ENCODE measurements around the gene BTBD18.

- TF ChIP-seq EP300 (IDR thresholded peaks at IDR 0.05) = no peak
- no peak for TF ChIP-seq CTCF (IDR thresholded peaks at IDR 0.05)
- peak in 1 of 2 donors; percentile 5 for TF ChIP-seq POLR2AphosphoS5 (IDR thresholded peaks at IDR 0.05)
- TF ChIP-seq POLR2A (IDR thresholded peaks at IDR 0.05; ENCODE audit: low read depth) = no peak
Observed at GRCh38 chr11:57742087-57742452, 9.5 kb downstream of the BTBD18 start.
